GM21717 (cell line): ENCODE measurements around the gene CDK5RAP3.
"Not testable (repeated sequence)": the region's sequence is repeated elsewhere in the genome, so short reads cannot be mapped to it uniquely, and the experiment has no call there.

Experiments used
- ATAC-seq: cut with Tn5 transposase; IDR thresholded peaks from one replicate; pipeline ENCODE4 v1.9.1; 2021; ENCODE audit warnings: mild to moderate bottlenecking, moderate library complexity; ENCODE audit not compliant: unreplicated experiment

Gene CDK5RAP3

GRCh38 chr17:47973541-47973940, 2.6 kb downstream of the CDK5RAP3 start:
- no peak for ATAC-seq

DNA sequence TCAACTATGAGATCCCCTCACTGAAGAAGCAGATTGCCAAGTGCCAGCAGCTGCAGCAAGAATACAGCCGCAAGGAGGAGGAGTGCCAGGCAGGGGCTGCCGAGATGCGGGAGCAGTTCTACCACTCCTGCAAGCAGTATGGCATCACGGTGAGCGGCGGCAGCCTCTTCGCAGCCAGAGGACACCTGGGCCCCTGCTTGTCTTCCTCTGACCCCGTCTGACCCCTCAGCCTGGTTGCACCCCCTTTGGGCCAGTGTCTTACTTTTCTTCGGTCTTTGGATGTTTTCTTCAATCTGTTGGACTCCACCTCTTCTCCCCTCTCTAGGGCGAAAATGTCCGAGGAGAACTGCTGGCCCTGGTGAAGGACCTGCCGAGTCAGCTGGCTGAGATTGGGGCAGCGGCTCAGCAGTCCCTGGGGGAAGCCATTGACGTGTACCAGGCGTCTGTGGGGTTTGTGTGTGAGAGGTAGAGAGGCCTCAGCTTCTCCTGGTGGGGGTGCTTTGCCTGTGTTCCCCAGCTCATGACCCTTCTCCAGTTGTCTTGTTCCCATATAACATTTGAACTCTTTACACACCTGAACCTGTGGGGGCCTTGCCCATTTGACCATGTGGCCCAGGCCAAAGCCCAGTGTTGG, 4.4 kb downstream of the CDK5RAP3 start:
- no peak for ATAC-seq

GRCh38 chr17:47975823-47976205, 4.9 kb downstream of the CDK5RAP3 start:
- ATAC-seq, result no peak

- no peak for ATAC-seq
Measured at GRCh38 chr17:47978324-47978723, 7.4 kb downstream of the CDK5RAP3 start.

DNA sequence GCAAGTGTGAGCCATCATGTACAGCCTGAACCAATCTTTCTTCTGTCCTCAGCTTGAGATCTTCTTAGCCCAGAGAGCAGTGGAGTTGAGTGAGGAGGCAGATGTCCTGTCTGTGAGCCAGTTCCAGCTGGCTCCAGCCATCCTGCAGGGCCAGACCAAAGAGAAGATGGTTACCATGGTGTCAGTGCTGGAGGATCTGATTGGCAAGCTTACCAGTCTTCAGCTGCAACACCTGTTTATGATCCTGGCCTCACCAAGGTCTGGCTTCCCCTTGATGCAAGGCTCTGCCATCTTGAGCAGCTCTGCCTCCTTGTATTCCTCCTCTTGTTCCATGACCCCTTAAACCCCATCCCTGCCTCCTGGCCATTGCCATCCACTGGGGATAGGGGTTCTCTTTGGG, 9.6 kb downstream of the CDK5RAP3 start:
- no peak for ATAC-seq

GRCh38 chr17:47981462-47981861, 10.5 kb downstream of the CDK5RAP3 start:
- no peak for ATAC-seq

- ATAC-seq, result no peak
Measured at GRCh38 chr17:47982091-47982617, 11.2 kb downstream of the CDK5RAP3 start.

GRCh38 chr17:47982645-47983390, 11.9 kb downstream of the CDK5RAP3 start:
- no peak for ATAC-seq

DNA sequence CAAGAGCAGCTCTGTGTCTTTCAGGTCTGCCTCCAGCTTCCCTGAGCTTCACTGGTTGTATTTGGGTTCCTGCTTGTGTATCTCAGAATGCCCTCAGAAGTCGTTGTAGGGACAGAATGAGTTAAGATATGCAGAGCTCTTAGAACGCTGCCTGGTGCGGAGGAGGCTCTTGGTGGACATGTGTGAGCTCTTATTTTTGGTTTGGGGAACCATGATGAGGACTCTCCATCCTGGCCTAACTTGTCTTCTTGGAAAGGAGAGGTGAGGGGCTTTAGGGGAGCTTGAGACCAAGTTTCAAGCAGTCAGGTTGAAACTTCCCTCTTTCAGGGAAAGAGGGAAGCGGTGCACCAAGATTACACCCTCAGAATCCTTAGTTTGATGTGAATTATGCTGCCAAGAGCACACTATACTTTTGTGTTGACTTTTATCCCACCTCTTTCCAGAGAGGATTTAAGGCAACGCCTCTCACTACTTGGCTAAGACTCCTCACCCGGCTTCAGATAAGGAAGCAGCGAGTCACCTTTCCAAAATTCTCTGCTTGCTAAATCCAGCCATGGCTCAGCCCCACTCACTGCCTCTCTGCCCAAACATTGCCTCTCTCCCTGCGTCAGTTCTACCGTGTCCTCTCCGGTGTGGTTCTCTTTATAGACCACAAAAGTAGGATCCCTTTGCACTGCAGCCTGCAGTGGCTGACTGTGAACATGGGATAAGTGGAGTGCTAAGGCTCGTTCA, 12.7 kb downstream of the CDK5RAP3 start:
- no peak for ATAC-seq

- no peak for ATAC-seq
Measured at GRCh38 chr17:47986520-47986919, 15.6 kb downstream of the CDK5RAP3 start.

- ATAC-seq, result no peak
Measured at GRCh38 chr17:47987240-47987835, 16.4 kb downstream of the CDK5RAP3 start.

DNA sequence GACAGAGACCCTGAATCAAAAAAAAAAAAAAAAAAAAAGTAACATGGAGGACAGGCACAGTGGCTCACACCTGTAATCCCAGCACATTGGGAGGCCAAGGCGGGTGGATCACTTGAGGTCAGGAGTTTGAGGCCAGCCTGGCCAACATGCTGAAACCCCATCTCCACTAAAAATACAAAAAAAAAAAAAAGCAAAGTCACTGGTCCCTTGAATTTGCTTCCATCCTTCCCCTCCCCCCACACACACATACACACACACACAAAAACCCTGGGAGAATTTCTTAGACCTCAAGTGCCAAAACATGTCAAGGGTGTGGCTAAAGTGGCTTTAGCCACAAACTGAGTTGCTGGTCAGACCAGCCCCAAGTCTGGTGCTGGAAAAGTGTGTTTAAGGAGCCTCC, 17.5 kb downstream of the CDK5RAP3 start:
- ATAC-seq, result not testable (repeated sequence)

DNA sequence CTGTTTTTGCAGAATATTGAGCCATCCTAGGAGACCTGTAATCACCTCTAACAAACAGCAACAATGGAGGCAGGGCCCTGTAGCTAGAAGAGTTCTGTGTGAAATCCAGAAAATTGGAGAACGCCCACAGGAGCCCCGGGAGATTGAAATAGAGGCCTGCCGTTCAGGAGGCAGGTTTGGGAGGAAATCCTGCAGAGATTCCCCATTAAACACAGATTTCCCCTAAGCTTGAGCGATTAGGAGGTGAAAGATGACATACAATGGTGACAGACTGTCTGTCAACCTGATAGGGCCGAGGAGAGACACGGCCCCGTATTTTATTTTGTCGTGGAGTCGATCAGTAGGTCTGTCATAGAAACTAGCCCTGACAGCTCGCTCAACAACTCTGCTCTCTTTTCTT, 18.2 kb downstream of the CDK5RAP3 start:
- no peak for ATAC-seq

DNA sequence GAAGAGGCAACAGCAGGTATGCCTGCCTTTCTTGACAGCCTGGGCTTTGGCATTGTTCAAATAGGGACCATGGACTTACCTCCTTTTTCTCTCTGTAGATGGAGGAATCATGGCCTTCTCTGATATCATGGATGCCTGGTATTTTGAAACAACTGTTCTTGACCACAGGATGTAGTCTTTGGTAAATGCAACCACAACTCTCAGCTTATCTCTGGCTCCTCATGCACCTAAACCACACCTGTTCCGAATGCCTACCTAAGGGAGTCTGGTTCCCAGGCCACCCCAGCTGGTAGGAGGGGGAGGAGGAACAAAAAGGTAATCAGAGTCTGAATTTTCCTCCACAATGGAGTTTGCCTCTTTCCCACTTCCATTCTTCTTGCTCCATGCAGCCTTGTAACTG, 18.8 kb downstream of the CDK5RAP3 start:
- no peak for ATAC-seq

DNA sequence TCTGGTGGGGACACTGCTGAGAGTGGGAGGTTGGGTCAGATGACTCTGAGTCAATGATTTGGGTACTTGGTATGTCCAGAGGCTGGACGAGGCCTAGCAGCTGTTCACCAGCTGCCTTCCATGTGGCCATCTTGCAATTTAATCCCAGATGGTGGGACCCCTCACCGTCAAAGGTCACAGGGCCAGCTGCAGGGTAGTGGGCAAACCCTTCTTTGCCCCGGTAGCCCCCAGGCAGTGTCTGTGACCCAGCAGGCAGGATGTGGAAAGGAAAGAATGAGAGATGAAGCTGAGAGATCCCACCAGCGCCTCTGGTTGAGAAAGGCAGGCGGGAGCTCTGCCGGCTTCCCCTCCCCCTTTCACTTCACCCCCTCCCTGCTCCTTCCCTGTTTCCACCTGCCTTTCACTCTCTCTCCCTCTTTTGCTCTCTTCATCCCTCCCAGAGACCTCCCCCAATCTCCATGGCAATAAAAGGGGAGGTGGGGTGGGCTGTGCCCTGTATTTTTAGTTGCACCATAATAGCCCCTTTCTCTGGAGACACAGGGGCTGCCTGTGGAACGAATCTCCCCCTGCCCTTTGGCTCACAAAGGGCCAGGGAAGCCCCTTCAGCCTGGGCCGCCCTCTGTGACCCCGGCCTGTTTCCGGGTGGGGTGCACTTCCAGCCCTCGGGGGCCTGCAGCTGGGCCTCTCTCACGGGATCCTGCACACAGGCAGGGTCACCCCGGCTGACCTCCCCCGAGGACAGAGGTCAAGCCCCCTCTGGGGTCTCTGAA, 20.2 kb downstream of the CDK5RAP3 start:
- ATAC-seq, result no peak

- ATAC-seq, result no peak
Measured at GRCh38 chr17:47992216-47992615, 21.3 kb downstream of the CDK5RAP3 start.

- no peak for ATAC-seq
Measured at GRCh38 chr17:47993031-47993564, 22.2 kb downstream of the CDK5RAP3 start.

DNA sequence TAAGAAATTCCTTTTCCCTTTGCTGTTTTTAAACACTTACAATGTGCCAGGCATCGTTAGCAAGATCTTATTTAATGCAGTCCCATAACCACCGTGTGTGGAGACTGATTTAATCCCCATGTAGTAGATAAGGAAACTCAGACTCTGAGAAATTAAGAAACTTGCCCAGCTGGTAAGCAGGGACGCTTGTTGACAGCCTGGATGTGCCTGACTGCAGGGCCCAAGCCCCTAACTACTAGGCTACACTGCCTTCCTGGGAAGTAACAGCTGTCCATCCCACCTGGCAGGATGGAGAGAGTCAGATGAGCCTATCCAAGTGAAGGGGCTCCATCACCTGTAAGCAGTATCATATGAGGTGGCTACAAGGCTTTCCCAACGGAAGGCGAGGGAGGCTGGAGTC, 23.1 kb downstream of the CDK5RAP3 start:
- ATAC-seq, result no peak

DNA sequence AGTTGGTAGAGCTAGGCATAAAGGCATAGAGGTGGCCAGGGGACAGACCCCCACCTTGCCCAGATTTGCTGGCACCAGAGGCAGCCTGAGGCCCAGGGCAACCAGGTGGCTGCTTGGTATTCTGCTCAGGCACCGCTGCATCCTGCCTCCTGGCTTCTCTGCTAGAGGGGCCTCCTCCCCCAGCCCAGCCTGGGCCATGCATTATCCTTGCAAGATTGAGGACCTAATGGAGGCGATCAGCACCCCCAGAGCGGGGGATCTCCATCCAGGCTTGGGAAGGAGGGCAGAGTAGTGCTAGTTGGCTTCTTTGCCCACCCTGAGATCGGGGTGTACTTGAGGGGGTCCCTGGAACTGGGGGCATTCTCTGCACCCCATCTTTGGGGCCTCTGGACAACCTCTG, 23.8 kb downstream of the CDK5RAP3 start:
- ATAC-seq, result no peak

DNA sequence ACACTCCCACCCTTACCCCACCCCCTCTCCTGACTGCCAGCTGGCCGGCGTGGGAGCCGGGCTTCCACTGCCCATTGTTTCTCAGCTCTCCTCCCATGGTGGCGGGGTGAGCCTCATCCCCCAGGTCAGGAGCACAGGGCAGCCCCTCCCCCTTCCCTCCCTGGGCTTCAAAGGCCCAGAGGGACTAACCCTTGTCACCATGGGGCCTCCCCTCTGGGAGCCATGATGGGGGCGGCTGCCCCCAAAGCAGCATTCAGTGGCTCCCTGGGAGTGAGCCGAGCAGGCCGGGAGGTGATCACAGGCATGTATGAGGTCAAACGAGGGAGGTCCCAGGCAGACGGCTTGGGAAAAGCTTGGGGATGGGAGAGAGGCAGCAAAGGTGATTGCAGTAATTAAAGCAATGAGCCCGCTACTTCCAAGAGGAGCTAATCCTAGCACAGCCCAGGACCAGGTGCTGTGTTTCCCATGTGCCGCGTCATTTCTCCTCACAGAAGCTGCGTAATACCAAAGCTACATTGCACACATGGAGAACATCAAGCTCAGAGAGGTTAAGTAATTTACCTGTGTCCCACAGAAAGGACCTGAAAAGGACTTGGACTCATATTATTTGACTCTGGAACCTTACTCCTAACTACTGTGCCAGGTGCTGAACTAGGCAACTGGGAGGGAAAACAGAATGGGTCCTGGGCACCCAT, 24.5 kb downstream of the CDK5RAP3 start:
- ATAC-seq, result no peak
